B cell (primary cell): ENCODE results near the gene TXNDC5. TPM values are rescaled to one million over a fixed set of nuclear protein-coding genes. Genes with fewer than 3 reads are reported as not detected.

Experiments used
- ATAC-seq: fragments of 200-7000 bp; cut with Tn5 transposase; one replicate; pipeline ENCODE4 v1.10.0; 2021; ENCODE audit warnings: low read depth, mild to moderate bottlenecking, moderate number of reproducible peaks, moderate library complexity
- CTCF ChIA-PET: fragments of 350-600 bp; sonication (Branson Sonifier 250); formaldehyde crosslinking; loops from one replicate; lab custom pipeline; 2021; ENCODE audit warnings: antibody characterized with exemption, inconsistent platforms; lab: Charles Lee
- POLR2A ChIA-PET: fragments of 350-600 bp; sonication (Branson Sonifier 250); formaldehyde crosslinking; loops from one replicate; lab custom pipeline; 2021; ENCODE audit warnings: antibody characterized with exemption; lab: Charles Lee
- DNase-seq: peaks from one replicate; pipeline ENCODE4 v3.0.0; 2013
- H2AFZ ChIP-seq: 2 replicates; pipeline ENCODE4 v1.6.1; 2012; ENCODE audit warnings: mild to moderate bottlenecking, low read depth, low read length; ENCODE audit not compliant: insufficient read depth, poor library complexity, severe bottlenecking
- H3K27ac ChIP-seq, 2 donors: 1 replicate in 1 of 2; 2 replicates in 1 of 2; pipeline ENCODE4 v1.5.1; 2012 to 2013; ENCODE audit warnings: low read length in 2 of 2, mild to moderate bottlenecking in 2 of 2, moderate library complexity in 1 of 2
- H3K27me3 ChIP-seq, 4 experiments: fragments of 200-600 bp in 1 of 4; sonication (generic) in 1 of 4; replicated peaks in 1 of 4; 1 replicate in 2 of 4; 2 replicates in 2 of 4; pipeline versions ENCODE4 v1.6.1 to v1.7.0; 2013 to 2016; ENCODE audit warnings: low read length in 3 of 4, mild to moderate bottlenecking in 2 of 4, mixed read lengths in 1 of 4, moderate library complexity in 1 of 4; ENCODE audit not compliant: insufficient read depth in 4 of 4, control insufficient read depth in 3 of 4; ENCODE audit errors: control extremely low read depth in 1 of 4
- H3K36me3 ChIP-seq, 2 experiments: replicated peaks in 1 of 2; 1 replicate in 1 of 2; 2 replicates in 1 of 2; pipeline versions ENCODE4 v1.6.1 to v1.7.1; 2013; ENCODE audit warnings: low read length in 1 of 2; ENCODE audit not compliant: insufficient read depth in 2 of 2, control insufficient read depth in 1 of 2; ENCODE audit errors: control extremely low read depth in 1 of 2, extremely low read depth in 1 of 2
- H3K4me1 ChIP-seq, 2 donors: fragments of 200-600 bp in 1 of 2; sonication (generic) in 1 of 2; 1 replicate in 1 of 2; 2 replicates in 1 of 2; pipeline versions ENCODE4 v1.5.1 to v1.6.1; 2013 to 2017; ENCODE audit warnings: low read length in 2 of 2; ENCODE audit not compliant: control insufficient read depth in 2 of 2, insufficient read depth in 2 of 2
- H3K4me2 ChIP-seq: replicated peaks from 2 replicates; pipeline ENCODE3; 2012; ENCODE audit warnings: mild to moderate bottlenecking, low read depth, low read length; ENCODE audit not compliant: poor library complexity, severe bottlenecking
- H3K4me3 ChIP-seq, 5 experiments: fragments of 200-600 bp in 1 of 5; sonication (generic) in 1 of 5; 1 replicate in 3 of 5; 2 replicates in 2 of 5; pipeline versions ENCODE4 v1.5.1 to v1.7.0; 2011 to 2016; ENCODE audit warnings: low read length in 4 of 5, mild to moderate bottlenecking in 4 of 5, low read depth in 2 of 5, control low read depth in 1 of 5, moderate library complexity in 1 of 5; ENCODE audit not compliant: insufficient read depth in 1 of 5; ENCODE audit errors: control extremely low read depth in 1 of 5, extremely low read depth in 1 of 5
- H3K79me2 ChIP-seq: fragments of 200-600 bp; sonication (generic); one replicate; pipeline ENCODE4 v1.6.0; 2016; ENCODE audit warnings: low read length; ENCODE audit not compliant: control insufficient read depth, insufficient read depth
- H3K9ac ChIP-seq: fragments of 200-600 bp; sonication (generic); 2 replicates; pipeline ENCODE4 v1.6.1; 2017; ENCODE audit warnings: mild to moderate bottlenecking, low read length, moderate library complexity
- H3K9me3 ChIP-seq, 3 donors: one replicate each; pipeline versions ENCODE4 v1.6.1 to v1.7.1; 2013; ENCODE audit warnings: low read length in 2 of 3; ENCODE audit not compliant: control insufficient read depth in 2 of 3, insufficient read depth in 1 of 3; ENCODE audit errors: control extremely low read depth in 1 of 3
- H4K20me1 ChIP-seq: 2 replicates; pipeline ENCODE4 v1.6.0; 2012; ENCODE audit warnings: mild to moderate bottlenecking, low read length; ENCODE audit not compliant: insufficient read depth, control insufficient read depth, poor library complexity, severe bottlenecking
- H3K27ac Mint-ChIP-seq: one replicate; pipeline ENCODE4 v1.8.0; 2021; ENCODE audit warnings: mixed read lengths
- H3K27me3 Mint-ChIP-seq: one replicate; pipeline ENCODE4 v1.8.0; 2021; ENCODE audit warnings: mixed read lengths
- H3K4me1 Mint-ChIP-seq: one replicate; pipeline ENCODE4 v1.8.0; 2021; ENCODE audit warnings: mixed read lengths
- H3K4me3 Mint-ChIP-seq: one replicate; pipeline ENCODE4 v1.8.0; 2021; ENCODE audit warnings: mixed read lengths
- H3K9me3 Mint-ChIP-seq: one replicate; pipeline ENCODE4 v1.8.0; 2022; ENCODE audit warnings: mixed read lengths; ENCODE audit not compliant: insufficient read depth
- EZH2 ChIP-seq: IDR thresholded peaks from 2 replicates; pipeline ENCODE4 v1.6.1; 2012; ENCODE audit warnings: borderline replicate concordance, low read depth, mild to moderate bottlenecking, moderate library complexity, low read length; ENCODE audit not compliant: insufficient read depth, poor library complexity, severe bottlenecking
- WGBS: methylation state at CpG from one replicate; pipeline ENCODE4 v1.1.5; 2013; ENCODE audit warnings: missing lambda C conversion rate; ENCODE audit not compliant: insufficient coverage; 5-methylcytosine and 5-hydroxymethylcytosine counted together
- intact Hi-C: fragments of 100-400 bp; cut with micrococcal nuclease; formaldehyde crosslinking; loops from one replicate; pipeline ENCODE4 v1.10.0; 2022
- polyA plus RNA-seq: library from polyadenylated mRNA; depleted of rRNA; stranded (reverse); fragments of >200 nt; gene quantifications from 2 replicates; pipeline ENCODE4 v1.2.3, GENCODE V29; 2012
- total RNA-seq, 2 donors: library from RNA; stranded (reverse); fragments of 120-200 nt in 1 of 2; gene quantifications; 1 replicate in 1 of 2; 2 replicates in 1 of 2; pipeline versions ENCODE4 v1.2.3 to v1.2.4, GENCODE V29; 2013 to 2022
- TF ChIP-seq, protein P1 (sequence below): fragments of 200-600 bp; IDR thresholded peaks from one replicate; pipeline ENCODE4 v1.8.0; 2022; ENCODE audit warnings: antibody characterized with exemption, mild to moderate bottlenecking

Gene TXNDC5
- total and polyA plus RNA-seq, 2 donors (not counting 1 experiment from before 2014, with no cell fraction given) = 62.6 to 91.9 TPM

DNA sequence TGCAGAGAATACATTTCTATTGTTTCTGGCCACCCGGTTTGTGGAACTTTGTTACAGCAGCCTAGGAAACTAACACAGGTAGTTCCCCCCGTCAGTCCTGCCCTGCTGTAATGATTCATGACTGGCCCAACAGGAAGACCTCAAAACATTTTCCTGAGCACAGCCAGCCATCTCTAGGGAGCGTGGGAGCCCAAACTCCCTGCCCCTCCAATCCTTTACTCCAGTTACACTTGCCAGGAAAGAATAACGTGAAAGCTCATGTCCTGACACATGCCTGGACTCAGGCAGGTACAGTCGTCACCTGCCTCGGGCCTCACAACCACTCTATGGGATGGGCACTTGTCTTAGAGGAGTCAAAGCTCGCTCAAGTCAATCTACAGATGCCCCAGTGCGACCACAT lies 8.4 kb downstream of the TXNDC5 start:
- no peak overlapping the region for H3K9ac ChIP-seq
- peaks cover 10 to 30% of the 10 kb centered on the region in 2 donors for H3K4me1 ChIP-seq
- no peaks in the 10 kb centered on the region for H3K27me3 Mint-ChIP-seq
- no peaks in the 10 kb centered on the region for H3K27me3 ChIP-seq
- intact Hi-C loops = no loop called here
- H4K20me1 ChIP-seq = peaks cover 18% of the 10 kb centered on the region
- H3K4me3 Mint-ChIP-seq = no peak overlapping the region
- H3K9me3 Mint-ChIP-seq = no peaks in the 10 kb centered on the region
- no peak overlapping the region for H3K4me3 ChIP-seq
- no peak overlapping the region for H3K27ac Mint-ChIP-seq
- ChIA-PET POLR2A (no interaction called here), CTCF (no interaction called here)
- peaks cover 1 to 70% of the 10 kb centered on the region in 2 experiments for H3K36me3 ChIP-seq
- no peak overlapping the region for H3K27ac ChIP-seq
- H3K79me2 ChIP-seq = peaks cover 5% of the 10 kb centered on the region
- TF ChIP-seq, protein P1, sequence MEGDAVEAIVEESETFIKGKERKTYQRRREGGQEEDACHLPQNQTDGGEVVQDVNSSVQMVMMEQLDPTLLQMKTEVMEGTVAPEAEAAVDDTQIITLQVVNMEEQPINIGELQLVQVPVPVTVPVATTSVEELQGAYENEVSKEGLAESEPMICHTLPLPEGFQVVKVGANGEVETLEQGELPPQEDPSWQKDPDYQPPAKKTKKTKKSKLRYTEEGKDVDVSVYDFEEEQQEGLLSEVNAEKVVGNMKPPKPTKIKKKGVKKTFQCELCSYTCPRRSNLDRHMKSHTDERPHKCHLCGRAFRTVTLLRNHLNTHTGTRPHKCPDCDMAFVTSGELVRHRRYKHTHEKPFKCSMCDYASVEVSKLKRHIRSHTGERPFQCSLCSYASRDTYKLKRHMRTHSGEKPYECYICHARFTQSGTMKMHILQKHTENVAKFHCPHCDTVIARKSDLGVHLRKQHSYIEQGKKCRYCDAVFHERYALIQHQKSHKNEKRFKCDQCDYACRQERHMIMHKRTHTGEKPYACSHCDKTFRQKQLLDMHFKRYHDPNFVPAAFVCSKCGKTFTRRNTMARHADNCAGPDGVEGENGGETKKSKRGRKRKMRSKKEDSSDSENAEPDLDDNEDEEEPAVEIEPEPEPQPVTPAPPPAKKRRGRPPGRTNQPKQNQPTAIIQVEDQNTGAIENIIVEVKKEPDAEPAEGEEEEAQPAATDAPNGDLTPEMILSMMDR = no peak
- TF ChIP-seq EZH2 = no peak
- no peaks in the 10 kb centered on the region for H3K9me3 ChIP-seq
- no peak overlapping the region for H2AFZ ChIP-seq
- ATAC-seq = no peak
- no peak for DNase-seq
- peaks cover 43% of the 10 kb centered on the region for H3K4me1 Mint-ChIP-seq
- no peak overlapping the region for H3K4me2 ChIP-seq
- 94% methylated on average over 3 of the region's 8 CpGs for WGBS

DNA sequence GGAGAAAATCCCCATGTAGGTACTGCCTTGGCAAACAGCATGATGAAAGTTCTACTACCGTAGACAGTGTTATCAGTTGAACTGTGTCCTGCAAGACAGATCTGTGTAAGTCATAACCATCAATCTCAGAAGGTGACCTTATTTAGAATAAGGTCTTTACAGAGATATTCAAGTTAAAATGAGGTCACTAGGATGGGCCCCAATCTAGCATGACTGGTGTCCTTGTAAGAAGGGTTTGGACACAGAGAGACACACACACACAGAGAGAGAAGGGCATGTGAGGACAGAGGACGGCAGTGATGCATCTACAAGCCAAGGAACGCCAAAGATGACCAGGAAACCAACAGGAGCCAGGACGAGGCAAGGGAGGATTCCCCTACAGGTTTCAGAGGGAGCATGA lies 8.8 kb downstream of the TXNDC5 start:
- H3K27ac ChIP-seq = no peak overlapping the region
- H3K4me1 Mint-ChIP-seq = peaks cover 41% of the 10 kb centered on the region

More for the DNA sequence above, 8.8 kb downstream of the TXNDC5 start:
- Mint-ChIP-seq H3K9me3 (no peaks in the 10 kb centered on the region), H3K27me3 (no peaks in the 10 kb centered on the region), H3K27ac (no peak overlapping the region), H3K4me3 (no peak overlapping the region)
- Histone ChIP-seq H4K20me1 (peaks cover 15% of the 10 kb centered on the region), H3K36me3 (peaks cover 1 to 74% of the 10 kb centered on the region in 2 experiments), H3K9ac (no peak overlapping the region), H3K4me1 (peaks cover 10 to 29% of the 10 kb centered on the region in 2 donors), H3K4me3 (no peak overlapping the region), H3K27me3 (no peaks in the 10 kb centered on the region), H3K9me3 (no peaks in the 10 kb centered on the region), H3K79me2 (peaks cover 2% of the 10 kb centered on the region), H2AFZ (no peak overlapping the region), H3K4me2 (no peak overlapping the region)
- CTCF ChIA-PET = interaction anchor here (0.6 kb wide), 1 partner anchor 378 kb away, joined by 3 read pairs; no protein-coding TSS in a partner anchor
- intact Hi-C loops = no loop called here
- POLR2A ChIA-PET = no interaction called here
- TF ChIP-seq, protein P1 = no peak
- ATAC-seq (no peak), DNase-seq (no peak)
- WGBS = 91% methylated on average over 4 of the region's 4 CpGs
